Spleen (tissue), 11 donors: Measurements from ENCODE around the gene INPP4B. TPM values are rescaled to one million over a fixed set of nuclear protein-coding genes. Genes with fewer than 3 reads are reported as not detected.

Experiments
- DNase-seq: peaks from one replicate; pipeline ENCODE4 v3.0.0-alpha.2; 2020
- H3K27ac ChIP-seq, 8 donors: fragments of 200-600 bp; sonication (generic) in 7 of 8; 1 replicate in 4 of 8; 2 replicates in 4 of 8; pipeline versions ENCODE4 v1.5.0 to v1.8.0; 2016 to 2021; ENCODE audit warnings: inconsistent platforms in 4 of 8, mild to moderate bottlenecking in 4 of 8, moderate library complexity in 1 of 8
- H3K27me3 ChIP-seq, 7 donors: fragments of 200-600 bp; sonication (generic) in 6 of 7; replicated peaks in 1 of 7; 1 replicate in 4 of 7; 2 replicates in 3 of 7; pipeline versions ENCODE4 v1.5.0 to v1.8.0; 2016 to 2021; ENCODE audit warnings: inconsistent platforms in 3 of 7, mild to moderate bottlenecking in 1 of 7
- H3K36me3 ChIP-seq, 6 donors: fragments of 200-600 bp; sonication (generic) in 5 of 6; 1 replicate in 4 of 6; 2 replicates in 2 of 6; pipeline versions ENCODE4 v1.5.0 to v1.8.0; 2016 to 2021; ENCODE audit warnings: inconsistent platforms in 2 of 6
- H3K4me1 ChIP-seq, 6 donors: fragments of 200-600 bp; sonication (generic) in 5 of 6; 1 replicate in 3 of 6; 2 replicates in 3 of 6; pipeline versions ENCODE4 v1.5.0 to v1.8.0; 2016 to 2021; ENCODE audit warnings: inconsistent platforms in 3 of 6
- H3K4me3 ChIP-seq, 8 donors: fragments of 200-600 bp; sonication (generic) in 7 of 8; 1 replicate in 4 of 8; 2 replicates in 4 of 8; pipeline versions ENCODE4 v1.5.0 to v1.8.0; 2016 to 2021; ENCODE audit warnings: inconsistent platforms in 4 of 8, mild to moderate bottlenecking in 4 of 8, moderate library complexity in 2 of 8
- H3K9me3 ChIP-seq, 8 donors: fragments of 200-600 bp; sonication (generic) in 7 of 8; 1 replicate in 4 of 8; 2 replicates in 4 of 8; pipeline versions ENCODE4 v1.5.0 to v1.8.0; 2016 to 2021; ENCODE audit warnings: inconsistent platforms in 4 of 8
- POLR2A ChIP-seq, 3 donors: fragments of 450-650 bp; IDR thresholded peaks; one replicate each; pipeline ENCODE4 v1.5.1; 2017; ENCODE audit warnings: antibody characterized with exemption in 3 of 3, mild to moderate bottlenecking in 1 of 3
- POLR2AphosphoS5 ChIP-seq, 3 donors: sonication (generic); formaldehyde crosslinking; IDR thresholded peaks; one replicate each; pipeline ENCODE4 v1.5.1; 2017; ENCODE audit warnings: antibody characterized with exemption in 3 of 3
- WGBS, 5 donors: extraction: QIAGEN DNeasy Blood & Tissue Kit in 3 of 5; methylation state at CpG; one replicate each; pipeline versions ENCODE4 v1.1.5 to v1.1.7; 2013 to 2018; 5-methylcytosine and 5-hydroxymethylcytosine counted together
- intact Hi-C: fragments of 100-400 bp; cut with DNase I; formaldehyde crosslinking; loops from one replicate; pipeline ENCODE4 v1.15.0; 2023; ENCODE audit warnings: low total_unique reads
- polyA plus RNA-seq, 3 donors: library from polyadenylated mRNA; stranded (reverse); fragments of 200-250 nt; gene quantifications; one replicate each; pipeline ENCODE4 v1.2.1, GENCODE V29; 2013
- total RNA-seq, 7 donors: library from RNA; depleted of rRNA in 3 of 7; stranded (reverse); fragments of >200 nt in 3 of 7; fragmentation: NEBNext Ultra II Directional in 4 of 7; extraction: Animal tissue kit (Norgen Biotek cat#: 25700) in 4 of 7; gene quantifications; one replicate each; pipeline versions ENCODE4 v1.1.0 to v1.2.1, GENCODE V29; 2016 to 2021
- TF ChIP-seq, protein P1 (sequence below), 11 experiments: fragments of 200-600 bp in 7 of 11; fragments of 450-650 bp in 4 of 11; sonication (generic) in 4 of 11; IDR thresholded peaks in 8 of 11; conservative IDR thresholded peaks in 3 of 11; 1 replicate in 7 of 11; 2 replicates in 4 of 11; pipeline versions ENCODE4 v1.4.0 to v1.8.0; 2016 to 2021; ENCODE audit warnings: antibody characterized with exemption in 11 of 11, inconsistent platforms in 4 of 11, mild to moderate bottlenecking in 1 of 11
- donor health status: healthy with polysubstance abuse.
- donor health status: DM: no; HTN: no; CAD: no; lungs with moderate emphysema.
- donor health status: DM: no; HTN: no; CAD: no.
- donor health status: Bipolar disorder and iron deficiency.
- donor health status: healthy.
- donor health status: DM: no; HTN: no; CAD: no.
- donor health status: DM: yes; HTN: yes; CAD: no.

INPP4B gene
- total and polyA plus RNA-seq, 10 donors, result 0.78 to 31.6 (median 26.8) TPM

DNA sequence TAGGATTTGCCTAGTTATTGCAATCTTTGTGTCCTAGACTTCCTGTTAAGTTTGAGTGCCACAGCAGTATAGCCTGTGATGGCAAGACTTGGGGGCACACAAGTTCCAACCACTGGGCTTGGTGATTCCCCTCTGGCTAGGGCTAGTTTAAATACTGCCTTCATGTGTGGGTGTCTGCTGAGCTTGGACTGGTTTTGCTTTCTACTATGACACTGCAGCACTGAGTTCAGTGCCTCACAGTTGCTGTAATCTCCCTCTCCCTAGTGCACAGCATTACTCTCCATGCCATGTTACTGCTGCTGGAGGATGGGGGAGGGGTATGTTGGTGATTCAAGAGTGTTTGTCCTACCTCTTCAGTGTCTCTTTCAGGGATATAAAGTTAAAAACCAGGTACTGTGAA is 830.1 kb downstream of the INPP4B start:
- no peak for DNase-seq
- Histone ChIP-seq H3K4me3 (no peak overlapping the region), H3K4me1 (no peaks in the 10 kb centered on the region), H3K36me3 (no peaks in the 10 kb centered on the region), H3K27me3 (no peaks in the 10 kb centered on the region), H3K27ac (no peak overlapping the region), H3K9me3 (peaks cover 0 to 4% (median 0%) of the 10 kb centered on the region in 8 donors)
- TF ChIP-seq POLR2AphosphoS5 (IDR thresholded peaks at IDR 0.05) (no peak), POLR2A (IDR thresholded peaks at IDR 0.05) (no peak)
- TF ChIP-seq, protein P1, sequence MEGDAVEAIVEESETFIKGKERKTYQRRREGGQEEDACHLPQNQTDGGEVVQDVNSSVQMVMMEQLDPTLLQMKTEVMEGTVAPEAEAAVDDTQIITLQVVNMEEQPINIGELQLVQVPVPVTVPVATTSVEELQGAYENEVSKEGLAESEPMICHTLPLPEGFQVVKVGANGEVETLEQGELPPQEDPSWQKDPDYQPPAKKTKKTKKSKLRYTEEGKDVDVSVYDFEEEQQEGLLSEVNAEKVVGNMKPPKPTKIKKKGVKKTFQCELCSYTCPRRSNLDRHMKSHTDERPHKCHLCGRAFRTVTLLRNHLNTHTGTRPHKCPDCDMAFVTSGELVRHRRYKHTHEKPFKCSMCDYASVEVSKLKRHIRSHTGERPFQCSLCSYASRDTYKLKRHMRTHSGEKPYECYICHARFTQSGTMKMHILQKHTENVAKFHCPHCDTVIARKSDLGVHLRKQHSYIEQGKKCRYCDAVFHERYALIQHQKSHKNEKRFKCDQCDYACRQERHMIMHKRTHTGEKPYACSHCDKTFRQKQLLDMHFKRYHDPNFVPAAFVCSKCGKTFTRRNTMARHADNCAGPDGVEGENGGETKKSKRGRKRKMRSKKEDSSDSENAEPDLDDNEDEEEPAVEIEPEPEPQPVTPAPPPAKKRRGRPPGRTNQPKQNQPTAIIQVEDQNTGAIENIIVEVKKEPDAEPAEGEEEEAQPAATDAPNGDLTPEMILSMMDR (IDR thresholded peaks at IDR 0.05 in 8 of 11, conservative IDR thresholded peaks at IDR 0.05 in 3 of 11), result no peak
- intact Hi-C loops, result no loop called here

DNA sequence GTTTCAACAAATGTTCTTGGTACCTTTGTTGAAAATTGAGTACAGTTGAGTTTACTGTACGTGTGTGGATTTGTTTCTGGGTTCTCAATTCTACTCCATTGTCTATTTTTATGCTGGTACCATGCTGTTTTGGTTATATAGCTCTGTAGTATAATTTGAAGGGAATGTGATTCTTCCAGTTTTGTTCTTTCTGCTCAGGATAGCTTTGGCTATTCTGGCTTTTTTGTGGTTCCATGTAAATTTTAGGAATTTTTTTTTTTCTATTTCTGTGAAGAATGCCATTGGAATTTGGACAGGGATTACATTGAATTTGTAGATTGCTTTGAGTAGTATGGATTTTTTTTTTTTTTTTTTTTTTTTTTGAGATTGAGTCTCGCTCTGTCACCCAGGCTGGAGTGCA is 836.4 kb downstream of the INPP4B start:
- H3K36me3 ChIP-seq, result no peaks in the 10 kb centered on the region
- no peaks in the 10 kb centered on the region for H3K4me1 ChIP-seq
- intact Hi-C loops, result no loop called here
- TF ChIP-seq POLR2A (IDR thresholded peaks at IDR 0.05) (no peak), POLR2AphosphoS5 (IDR thresholded peaks at IDR 0.05) (no peak)
- TF ChIP-seq, protein P1 (IDR thresholded peaks at IDR 0.05 in 8 of 11, conservative IDR thresholded peaks at IDR 0.05 in 3 of 11), result no peak
- DNase-seq, result no peak
- H3K9me3 ChIP-seq, result peaks cover 0 to 22% (median 16%) of the 10 kb centered on the region in 8 donors
- 68 to 85% (median 82%) methylated on average over 2 of the region's 2 CpGs for WGBS, 5 donors
- no peaks in the 10 kb centered on the region for H3K27me3 ChIP-seq
- no peak overlapping the region for H3K4me3 ChIP-seq
- no peak overlapping the region for H3K27ac ChIP-seq

DNA sequence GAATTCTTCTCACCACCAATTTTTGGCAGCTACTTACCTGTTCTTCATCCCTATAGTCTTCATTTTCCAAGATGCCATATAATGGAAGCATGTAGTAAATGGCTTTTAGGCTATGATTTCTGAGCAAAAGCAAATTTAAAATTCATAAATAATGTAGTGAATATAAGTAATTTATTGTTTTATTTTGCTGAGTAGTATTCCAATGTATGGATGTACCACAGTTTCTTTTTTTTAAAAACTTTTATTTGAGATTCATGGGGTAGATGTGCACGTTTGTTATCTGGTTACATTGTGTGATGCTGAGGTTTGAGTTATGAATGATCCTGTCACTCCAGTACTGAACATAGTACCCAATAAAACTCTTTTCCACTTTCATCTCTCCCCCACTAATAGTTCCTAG is 840.6 kb downstream of the INPP4B start:
- Histone ChIP-seq H3K36me3 (no peaks in the 10 kb centered on the region), H3K4me3 (no peak overlapping the region), H3K4me1 (no peaks in the 10 kb centered on the region), H3K9me3 (peaks cover 0 to 23% (median 16%) of the 10 kb centered on the region in 8 donors), H3K27ac (no peak overlapping the region), H3K27me3 (no peaks in the 10 kb centered on the region)
- no peak for DNase-seq
- TF ChIP-seq, protein P1 (IDR thresholded peaks at IDR 0.05 in 8 of 11, conservative IDR thresholded peaks at IDR 0.05 in 3 of 11), result no peak
- TF ChIP-seq POLR2AphosphoS5 (IDR thresholded peaks at IDR 0.05) (no peak), POLR2A (IDR thresholded peaks at IDR 0.05) (no peak)
- WGBS, 5 donors, result 86 to 97% (median 89%) methylated on average over 1 of the region's 1 CpG
- intact Hi-C loops, result no loop called here

DNA sequence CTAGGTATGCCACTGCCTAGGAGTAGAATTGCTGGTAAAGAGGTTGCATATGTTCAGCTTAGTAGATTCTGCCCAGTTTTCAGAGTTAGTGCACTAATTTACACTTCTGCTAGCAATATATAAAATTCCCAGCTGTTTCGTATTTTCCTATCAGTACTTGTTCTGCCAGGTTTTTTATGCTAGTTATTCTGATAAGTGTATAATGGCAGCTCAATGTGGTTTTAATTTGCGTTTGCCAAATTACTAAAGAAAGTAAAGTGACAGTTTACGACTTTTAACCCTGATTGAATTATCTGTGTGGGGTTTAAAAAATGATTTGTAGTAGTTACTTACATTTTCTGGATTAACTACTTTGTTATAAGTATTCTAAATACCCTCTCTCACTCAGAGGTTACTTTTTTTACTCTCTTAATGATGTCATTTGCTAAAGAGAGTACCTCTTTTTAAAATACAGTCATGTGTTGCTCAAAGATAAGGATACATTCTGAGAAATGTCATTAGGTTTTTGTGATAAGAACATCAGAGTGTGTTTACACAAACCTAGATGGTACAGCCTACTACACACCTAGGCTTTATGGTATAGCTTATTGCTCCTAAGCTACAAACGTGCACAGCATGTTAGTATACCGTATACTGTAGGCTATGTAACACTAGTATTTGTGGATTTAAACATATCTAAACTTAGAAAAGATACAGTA is 846.5 kb downstream of the INPP4B start:
- intact Hi-C loops, result no loop called here
- Histone ChIP-seq H3K4me3 (no peak overlapping the region), H3K27me3 (no peaks in the 10 kb centered on the region), H3K9me3 (peaks cover 0 to 16% (median 0%) of the 10 kb centered on the region in 8 donors), H3K27ac (no peak overlapping the region), H3K36me3 (no peaks in the 10 kb centered on the region), H3K4me1 (no peaks in the 10 kb centered on the region)
- DNase-seq, result no peak
- 85 to 89% (median 87%) methylated on average over 5 of the region's 5 CpGs for WGBS, 5 donors
- TF ChIP-seq, protein P1 (IDR thresholded peaks at IDR 0.05 in 8 of 11, conservative IDR thresholded peaks at IDR 0.05 in 3 of 11), result no peak
- no peak for TF ChIP-seq POLR2AphosphoS5 (IDR thresholded peaks at IDR 0.05)
- TF ChIP-seq POLR2A (IDR thresholded peaks at IDR 0.05), result no peak
